SHP77 (cell line): ENCODE results near the gene PLCH1.

ENCODE experiments used
- DNase-seq, 2 experiments: peaks; one replicate each; lab custom pipeline; 2025; lab: John Stamatoyannopoulos, UW

PLCH1 gene

DNA sequence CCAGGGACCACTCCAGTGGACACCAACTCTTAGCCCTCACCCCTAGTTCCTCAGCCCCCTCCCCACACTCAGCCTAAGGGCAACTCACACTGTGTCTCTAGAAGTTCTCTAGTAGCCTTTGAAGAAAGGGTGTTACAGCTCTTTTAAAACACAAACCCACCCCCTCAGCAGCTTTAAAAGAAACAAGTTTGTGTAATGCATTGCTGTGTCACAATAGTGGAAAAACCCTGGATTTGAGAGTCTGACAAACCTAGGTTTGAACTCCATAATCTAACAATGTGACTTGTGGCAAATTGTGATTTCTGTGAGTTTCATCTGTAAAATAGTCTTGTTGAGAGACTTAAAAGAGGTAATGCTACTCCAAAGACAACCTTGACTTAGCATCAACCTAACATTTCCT is 54.0 kb downstream of the PLCH1 start:
- no peak for DNase-seq

DNA sequence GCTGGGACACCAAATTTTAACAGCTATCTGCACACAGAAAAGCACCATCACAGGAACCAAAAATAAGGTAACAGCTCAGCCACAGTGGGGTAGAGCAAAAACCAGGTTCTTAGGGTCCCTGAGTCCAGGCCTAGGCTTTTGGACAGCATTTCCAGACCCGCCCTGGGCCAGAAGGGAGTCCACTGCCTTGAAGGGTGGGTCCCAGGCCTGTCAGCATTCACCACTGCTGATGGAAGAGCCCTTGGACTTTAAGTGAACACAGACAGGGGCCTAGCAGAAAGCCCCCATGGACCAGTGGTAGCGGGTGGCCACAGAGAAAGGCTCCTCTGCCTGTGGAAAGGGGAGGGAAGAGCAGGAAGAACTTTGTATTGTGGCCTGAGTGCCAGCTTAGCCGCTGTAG is 56.4 kb downstream of the PLCH1 start:
- no peak for DNase-seq

DNA sequence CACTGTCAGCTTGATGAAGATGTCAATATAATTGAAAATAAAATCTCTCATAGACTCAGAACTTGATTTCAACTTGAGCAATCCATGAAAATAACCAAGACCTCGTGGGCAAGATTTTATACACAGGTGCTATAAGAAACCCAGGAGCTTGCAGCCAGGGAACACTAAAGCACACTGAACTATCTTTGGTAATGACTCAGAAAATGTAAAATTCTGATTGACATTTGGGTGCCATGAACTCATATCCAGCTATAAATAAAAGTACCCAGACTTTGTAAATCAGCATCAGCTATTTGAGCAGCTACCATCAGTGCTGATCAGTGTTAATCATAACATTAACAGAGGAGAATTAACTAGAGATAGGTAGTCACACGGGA is 61.5 kb downstream of the PLCH1 start:
- no peak for DNase-seq

DNA sequence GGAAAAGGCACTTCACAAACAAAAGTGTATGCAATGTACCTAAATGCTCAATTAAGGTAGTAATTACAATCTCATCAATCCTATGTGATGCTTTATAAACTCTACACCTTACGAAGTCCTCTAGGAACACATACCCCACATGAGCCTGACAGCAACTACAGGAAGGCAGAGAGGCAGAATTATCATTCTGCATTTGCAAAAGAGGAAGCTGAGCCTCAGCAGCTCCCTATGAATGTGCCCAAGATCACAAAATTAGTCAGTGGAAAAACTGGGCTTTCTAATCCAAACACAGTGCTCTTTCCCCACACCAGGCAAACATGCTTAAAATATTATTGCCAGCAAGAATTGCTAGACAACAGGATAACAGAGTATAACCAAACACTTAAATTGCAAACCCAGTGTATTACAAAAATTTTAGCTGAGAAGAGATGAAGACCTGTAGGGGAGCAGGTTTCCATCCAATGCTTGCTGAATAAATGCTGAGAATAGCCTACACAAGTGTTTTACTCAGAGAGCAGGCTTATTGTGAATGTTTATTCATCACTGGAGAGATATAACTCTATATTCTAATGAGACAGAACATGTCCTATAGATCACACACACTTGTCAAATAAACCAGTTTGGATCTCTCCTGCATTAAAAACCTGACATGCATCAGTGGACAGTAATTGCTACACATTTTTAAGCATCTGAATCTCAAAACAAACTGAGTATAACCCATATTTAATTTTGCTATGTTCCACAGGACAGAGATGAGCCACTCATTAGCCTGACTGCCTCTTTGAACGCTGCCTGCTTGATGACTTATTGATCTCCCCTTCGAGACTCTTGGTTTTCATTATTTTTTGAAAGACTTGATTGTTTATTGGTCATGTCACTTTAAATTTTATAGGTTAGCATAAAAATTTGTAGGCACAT is 62.2 kb downstream of the PLCH1 start:
- DNase-seq: no peak

DNA sequence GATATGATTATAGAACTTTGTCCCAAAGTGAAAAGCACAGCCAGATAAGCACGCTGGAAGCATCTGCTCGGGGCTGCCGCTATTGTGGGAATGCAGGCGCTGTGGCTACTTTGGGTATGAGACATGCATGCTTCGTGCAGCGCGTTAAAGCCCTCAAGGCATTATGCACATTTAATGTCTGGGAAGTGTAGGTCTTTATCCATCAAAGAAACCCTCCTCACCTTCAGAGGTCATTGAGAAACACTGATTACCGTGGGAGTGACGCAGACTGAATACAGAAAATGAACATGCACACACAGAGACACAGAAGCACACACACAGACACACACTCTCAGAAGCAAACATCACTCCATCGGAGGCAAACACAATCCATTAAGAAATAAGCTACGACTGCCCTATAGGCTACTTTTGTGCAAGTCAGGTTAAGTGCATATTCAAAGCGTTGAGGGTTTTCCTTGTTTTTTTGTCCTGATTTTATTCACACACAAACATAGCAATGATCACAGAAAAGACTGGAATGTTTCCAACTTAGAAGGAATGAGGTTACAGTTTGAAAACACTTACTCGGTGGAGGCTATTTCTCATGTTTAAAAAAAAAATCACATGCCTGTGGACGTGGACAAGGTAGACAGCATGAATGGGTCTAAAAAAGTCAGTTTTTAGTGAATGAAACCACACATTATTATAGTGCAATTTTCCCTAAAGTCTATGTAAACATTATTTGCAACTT is 68.5 kb downstream of the PLCH1 start:
- no peak for DNase-seq

DNA sequence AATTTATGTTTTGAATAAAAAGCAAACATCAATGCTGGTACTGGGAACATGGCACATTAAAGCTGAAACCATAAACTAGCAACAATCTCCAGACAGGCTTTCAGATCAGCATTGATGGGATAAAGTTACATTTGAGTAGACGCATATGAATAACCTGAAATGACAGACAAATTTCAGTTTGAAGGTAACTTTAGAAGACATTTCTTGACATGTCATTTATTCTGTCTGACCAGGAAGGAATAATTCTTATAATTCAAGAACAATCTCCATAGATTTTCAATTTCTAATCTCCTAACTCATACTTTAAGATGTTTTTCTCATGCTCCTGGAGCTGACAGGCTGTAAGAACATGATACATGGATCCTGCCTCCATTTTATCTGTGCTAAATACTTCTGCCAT is 69.8 kb downstream of the PLCH1 start:
- DNase-seq: no peak

DNA sequence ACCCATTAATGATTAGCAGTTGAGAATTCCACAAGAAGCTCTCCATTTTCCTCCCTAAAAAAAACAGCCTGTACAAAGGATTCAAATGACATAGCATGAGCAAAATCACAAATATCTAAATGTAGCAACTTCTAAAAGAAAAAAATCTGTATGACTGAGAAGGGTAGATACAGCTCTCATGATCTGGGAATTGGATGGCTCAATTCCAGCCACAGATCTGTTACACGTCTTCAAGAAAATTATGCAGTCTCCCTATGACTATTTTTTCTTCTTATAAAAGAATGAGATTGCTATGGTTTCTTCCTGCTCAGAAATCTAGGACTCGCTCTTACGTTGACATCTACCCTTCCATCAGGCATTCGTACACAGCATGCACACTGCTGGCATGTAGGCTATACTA is 71.5 kb downstream of the PLCH1 start:
- DNase-seq: no peak

DNA sequence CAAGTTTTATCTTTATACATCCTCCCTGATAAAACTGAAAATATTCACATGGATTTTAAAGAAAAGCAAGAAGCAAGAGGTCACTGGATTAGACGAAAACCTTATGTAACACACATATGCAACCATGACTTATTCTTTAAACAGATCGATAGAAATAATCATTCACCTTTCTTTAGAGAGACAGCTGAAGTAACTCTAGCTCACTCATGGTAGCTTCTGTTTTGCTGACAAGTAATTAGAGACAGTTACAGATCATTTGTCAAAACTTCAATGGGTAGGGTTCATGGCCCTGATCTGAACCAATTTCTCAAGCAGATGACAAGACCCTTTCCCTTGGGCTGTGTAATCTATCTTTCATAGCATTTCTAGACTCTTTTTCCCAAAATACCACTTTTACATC is 74.5 kb downstream of the PLCH1 start:
- DNase-seq: no peak

DNA sequence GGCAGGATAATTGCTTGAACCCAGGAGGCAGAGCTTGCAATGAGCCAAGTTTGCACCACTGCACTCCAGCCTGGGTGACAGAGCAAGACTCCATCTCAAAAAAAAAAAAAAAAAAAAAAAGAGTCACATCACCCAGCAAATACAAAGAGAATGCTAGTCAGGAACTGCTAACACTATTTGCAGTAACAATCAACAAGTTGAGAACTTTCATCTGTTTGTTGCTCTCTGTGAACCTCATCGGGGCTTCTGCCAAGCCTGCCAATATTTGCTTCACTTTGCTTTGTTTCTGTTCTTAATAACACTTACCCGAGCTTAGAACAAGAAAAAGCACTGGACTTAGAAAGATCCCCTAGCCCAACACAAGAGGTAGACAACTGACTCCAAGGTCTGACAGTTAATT is 76.9 kb downstream of the PLCH1 start:
- DNase-seq: no peak

DNA sequence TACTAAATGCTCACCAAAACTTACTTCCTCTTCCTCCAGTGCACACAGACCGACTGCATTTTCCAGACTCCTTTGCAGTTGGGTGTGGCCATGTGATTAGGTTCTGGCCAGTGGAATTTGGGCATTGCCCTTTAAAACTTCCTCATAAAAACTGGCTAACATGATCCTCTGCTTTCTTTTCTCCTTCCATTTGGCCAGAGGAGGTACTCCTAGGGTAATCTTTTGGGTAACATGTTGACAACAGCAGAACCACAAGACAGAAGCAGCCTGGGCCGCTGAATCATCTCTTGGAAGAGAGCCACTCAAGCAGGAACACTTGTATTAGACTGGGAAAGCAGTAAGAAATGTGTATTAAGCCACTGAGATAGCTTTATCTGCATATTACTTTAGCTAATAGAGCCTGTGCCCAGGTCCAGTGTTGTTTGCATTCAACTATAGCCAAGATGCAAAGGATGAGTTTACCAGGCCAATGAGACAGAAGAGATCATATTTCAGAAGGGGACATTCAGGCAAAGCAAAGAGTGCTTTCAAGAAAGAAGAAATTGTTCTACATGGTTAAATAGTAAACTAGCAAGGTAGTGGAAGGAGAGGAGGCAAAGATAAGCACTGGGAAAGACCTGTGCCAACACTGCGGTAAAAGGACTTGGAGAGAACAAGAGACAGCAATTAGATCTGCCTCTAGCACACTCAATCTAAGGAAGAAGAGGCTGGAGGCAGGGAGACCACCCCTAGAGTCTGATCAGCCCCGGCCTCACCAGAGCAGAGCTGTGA is 79.8 kb downstream of the PLCH1 start:
- DNase-seq: no peak

DNA sequence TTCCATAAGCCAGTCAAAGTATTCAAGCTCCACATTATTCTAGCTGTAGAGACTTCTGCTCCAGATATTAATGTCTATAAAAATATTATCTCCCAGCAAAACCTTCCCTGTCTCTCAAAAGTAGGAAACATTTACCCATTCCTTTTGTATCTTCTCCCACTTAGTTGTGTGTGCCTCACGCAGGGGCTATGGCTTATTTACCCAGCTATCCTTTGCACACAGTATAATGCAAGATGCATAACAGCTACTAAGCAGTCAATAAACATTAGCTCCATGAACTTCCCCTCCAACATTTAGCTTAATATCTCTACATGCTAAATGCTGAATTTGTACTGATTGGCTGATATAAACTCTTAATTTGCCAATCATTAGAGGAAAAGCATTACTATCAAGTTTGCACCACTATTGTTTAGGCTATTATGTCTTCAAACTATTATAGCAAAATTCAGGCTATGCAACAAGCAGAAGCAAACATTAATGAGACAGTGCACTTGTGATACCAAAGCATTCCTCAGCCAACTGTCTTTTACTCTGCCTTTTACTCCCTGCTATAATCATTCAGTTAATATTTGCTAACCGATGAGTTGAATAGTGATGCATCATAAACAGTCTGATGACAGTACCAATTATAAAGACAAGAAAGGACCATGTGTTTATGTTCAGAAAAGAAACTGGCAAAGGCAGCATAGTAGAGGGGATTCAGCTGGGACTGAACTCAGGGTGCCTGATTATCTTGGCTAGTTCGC is 81.2 kb downstream of the PLCH1 start:
- no peak for DNase-seq

DNA sequence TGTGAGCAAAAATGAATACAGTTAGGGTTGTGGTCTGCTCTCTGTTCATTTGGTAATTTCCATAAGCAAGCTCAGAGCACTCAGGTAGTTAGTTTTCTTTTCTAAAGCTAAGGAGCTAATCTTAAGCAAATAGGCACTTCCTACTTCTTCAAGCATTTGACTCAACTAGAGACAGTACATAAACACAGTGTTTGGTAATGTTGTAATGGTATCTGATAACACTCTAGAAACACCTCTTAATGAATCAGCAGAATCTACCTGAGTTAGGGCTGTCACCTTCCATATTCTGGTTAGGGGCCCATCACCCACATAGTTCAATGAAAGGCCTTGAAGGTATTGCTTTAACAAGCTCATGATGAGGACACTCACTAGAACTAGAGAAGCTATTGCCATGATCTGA is 83.1 kb downstream of the PLCH1 start:
- no peak for DNase-seq

DNA sequence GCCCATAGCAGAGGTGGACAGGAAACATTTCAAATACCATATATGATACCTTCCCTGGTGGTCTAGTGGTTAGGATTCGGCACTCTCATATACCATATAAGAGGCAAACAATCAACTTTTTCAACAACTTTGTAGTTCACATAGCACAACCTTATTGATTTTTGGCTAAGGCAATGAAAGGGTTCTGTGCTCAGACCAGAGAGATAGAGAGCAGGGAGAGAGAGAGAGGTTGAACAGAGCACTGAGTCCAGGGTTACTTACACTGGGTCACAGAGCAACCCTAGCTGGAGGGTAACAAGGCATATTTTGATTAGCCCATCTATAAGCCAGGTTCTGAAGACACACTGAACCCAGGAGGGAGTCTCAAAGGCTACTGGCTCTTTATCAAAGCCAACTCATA is 83.8 kb downstream of the PLCH1 start:
- no peak for DNase-seq

DNA sequence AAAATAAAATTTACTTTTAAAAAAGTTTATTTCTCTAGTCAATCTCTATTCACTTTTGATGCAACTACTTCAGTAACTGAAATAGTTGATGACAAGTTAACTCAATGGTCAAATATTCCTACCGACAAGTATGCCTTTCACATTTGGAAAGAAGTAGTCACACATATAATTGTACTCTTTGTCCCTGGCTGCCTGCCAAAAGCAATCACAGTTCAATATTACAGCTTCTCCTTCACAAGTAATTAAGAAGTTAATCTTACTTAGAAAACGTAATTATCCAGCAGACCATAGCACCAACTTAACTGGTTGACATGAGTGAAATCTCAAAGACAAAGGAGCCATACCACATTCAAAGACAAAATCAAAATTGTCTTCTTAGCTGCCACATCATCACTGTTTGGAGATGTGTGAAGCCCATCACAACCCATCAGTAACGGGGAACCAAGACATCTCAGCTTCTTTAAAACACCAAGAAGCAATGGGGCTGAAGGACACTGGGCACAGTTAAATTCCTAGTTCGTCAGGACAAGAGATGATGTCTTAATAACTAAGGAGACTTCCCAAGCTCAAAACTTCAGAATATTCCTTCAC is 86.1 kb downstream of the PLCH1 start:
- DNase-seq: no peak

DNA sequence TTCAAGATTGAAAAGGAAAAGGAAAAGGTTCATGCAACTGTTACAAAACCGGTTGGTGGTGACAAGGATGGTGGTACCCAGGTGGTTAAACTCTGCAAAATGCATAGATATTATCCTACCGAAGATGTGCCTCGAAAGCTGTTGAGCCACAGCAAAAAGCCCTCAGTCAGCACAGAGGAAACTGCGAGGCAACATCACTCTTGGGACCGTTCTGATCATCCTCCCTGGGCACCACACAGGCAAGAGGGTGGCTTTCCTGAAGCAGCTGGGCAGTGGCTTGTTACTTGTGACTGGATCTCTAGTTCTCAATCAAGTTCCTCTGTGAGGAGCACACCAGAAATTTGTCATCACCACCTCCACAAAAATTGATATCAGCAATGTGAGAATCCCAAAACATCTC is 86.9 kb downstream of the PLCH1 start:
- no peak for DNase-seq

DNA sequence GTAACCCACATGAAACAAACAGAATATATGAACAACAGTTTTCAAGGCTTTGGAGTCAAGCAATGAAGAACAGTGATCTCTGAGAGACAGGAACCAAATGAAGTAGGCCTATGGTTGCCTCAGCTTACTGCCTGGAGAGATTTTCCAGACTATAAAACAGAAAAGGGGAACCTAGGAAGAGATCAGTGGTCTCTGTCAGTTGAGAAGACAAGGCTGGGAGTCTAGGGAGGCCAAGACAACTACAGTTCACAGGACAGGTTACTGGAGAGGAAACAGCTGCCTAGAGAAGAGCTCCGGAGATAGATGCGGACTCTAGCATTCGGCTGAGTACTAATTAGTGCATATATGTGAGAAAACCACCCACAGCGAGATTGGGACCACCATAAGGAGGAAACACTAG is 87.7 kb downstream of the PLCH1 start:
- DNase-seq: no peak

DNA sequence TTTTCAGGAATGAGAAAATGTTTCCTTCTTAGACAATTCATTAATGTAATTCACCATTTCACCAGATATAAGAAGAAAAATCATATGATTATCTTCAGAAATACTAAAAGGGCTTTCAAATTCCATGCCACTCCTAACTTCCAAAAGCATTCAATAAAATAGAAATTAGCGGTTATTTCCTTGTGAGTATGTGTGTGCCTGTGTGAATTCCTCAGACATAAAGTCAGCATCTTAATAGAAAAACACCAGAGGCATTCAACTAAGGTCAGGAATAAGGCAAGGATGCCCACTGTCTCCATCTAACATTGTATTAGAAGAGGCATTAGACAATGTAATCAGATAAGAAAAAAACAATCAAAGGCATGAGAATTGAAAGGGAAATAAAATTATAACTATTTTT is 88.4 kb downstream of the PLCH1 start:
- DNase-seq: no peak

DNA sequence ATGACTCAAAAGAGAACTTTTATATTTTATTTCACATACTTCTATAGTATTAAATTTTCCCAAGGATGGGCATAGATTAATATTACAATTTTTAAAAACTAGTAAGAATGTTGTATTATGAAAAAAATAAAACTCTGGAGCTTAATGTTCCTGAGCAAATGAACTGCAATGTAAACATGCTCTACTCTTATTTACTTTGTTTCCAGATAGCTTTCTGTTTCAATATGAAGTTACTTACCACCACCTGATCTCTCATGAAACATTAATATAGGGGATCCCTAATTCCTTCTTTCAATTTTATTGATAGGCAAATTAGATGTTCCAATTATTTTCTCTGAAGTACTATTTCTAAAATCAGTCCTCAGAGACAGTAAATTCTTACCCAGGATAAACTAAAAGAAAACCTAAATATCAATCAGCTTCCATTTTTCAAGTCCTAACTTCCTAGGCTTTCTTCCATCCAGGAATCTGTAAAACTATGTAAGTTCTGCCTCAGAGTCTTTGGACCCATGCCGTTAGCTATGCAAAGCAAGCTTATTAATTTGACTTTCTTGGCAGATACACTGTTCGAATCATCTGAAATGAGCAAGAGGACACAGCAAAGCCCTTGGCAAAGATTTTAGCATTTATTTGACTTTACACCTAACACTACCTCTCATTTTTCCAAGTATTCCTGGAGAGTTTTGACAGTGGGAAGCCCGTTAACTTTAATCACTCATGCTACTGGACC is 93.2 kb downstream of the PLCH1 start:
- DNase-seq: no peak

DNA sequence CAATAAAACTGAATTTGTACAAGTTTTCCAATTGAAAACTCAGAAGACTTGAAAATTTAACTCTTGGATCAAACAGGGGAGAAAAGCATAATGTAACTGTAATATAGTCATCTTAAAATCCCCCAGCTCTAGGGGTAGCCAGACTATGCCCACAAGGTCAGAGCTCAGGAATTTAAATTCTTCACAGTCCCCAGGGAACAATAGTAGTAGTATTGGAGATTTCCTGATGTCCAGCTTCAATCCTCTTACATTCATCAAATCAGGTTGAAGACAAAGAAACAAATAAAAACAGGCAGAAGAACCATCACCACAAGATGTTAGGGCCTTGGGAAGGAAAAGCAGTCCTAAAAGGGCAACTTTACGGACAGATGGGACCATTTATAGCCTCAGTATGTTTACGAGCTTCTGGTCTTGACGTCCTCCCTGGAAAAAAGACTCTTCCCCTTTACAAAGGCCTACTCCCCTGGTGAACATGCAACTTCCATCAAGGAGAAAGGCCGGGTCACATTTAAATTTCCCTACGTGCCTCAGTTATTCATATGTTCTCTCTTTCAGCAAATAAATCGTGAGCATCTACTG is 96.8 kb downstream of the PLCH1 start:
- no peak for DNase-seq

DNA sequence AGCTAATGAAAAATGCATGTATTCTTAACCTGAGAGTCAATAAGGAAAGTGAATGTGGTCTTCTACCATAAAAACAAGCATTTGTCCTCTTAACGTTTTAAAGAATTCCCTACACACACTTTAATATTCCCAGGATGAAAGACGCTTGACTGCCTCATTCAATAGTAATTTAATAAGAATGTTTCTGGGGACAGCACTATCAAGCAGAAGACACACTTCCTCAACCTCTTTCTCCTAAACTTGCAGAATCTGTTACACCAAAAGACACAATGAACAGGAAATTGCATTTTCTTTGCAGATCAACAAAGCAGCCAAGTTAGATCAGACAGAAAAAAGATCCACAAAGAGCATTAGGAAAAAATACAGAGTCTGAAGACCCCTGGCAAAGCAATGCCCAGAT is 97.7 kb downstream of the PLCH1 start:
- DNase-seq: no peak

DNA sequence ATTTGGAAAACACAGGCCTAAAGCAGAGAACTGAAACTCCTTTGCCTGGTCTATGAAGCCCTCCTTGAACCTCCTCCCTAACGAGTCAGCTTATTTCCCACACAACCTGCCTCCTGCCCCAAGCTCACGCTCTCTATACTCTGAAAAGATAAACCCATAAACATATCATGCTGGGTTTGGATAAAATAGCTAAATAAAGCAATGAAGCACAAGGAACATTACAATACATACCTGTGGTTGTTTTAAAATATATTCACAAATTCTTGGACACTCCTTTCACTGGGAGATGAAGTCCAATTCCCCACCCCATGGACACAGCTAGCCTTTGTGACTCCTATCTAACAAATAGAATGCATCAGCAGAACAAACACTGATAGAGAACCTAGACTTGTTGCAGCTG is 98.2 kb downstream of the PLCH1 start:
- no peak for DNase-seq
